ENCODE measurements around the gene TIMMDC1. TPM values are rescaled to one million over a fixed set of nuclear protein-coding genes. Genes with fewer than 3 reads are reported as not detected.

TIMMDC1 gene
- total and polyA plus RNA-seq, 2 of the 4 experiments (the other 2 are of a cell fraction), result 52.5 to 56.6 TPM

DNA sequence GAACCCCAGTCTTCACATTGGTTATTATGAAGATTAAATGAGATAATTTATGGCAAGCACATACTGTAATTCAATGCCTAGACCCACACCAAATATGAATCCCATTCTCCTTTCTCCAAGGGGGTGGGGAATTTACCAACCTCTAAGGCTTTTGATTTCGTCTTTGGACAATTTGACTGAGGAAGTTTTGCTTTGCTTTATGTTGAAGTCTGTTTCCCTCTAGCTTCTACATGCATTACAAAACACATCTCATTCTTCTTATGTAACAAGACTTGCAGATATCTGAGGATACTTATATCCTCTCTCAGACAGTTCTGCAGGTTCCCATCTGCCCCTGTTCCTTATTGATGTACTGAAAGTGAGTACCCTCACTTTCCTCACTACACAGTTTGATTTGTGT, 48.9 kb downstream of the TIMMDC1 start:
- no peak overlapping the region for H3K14ac ChIP-seq (replicated peaks; ENCODE audit: low read depth, low read length)
- ChIA-PET POLR2A (ENCODE audit: unreplicated experiment) (no interaction called here), CTCF (no interaction called here)
- no peak overlapping the region for H2AK5ac ChIP-seq (ENCODE audit: low read depth, low read length)
- H4K91ac ChIP-seq (ENCODE audit: insufficient read depth, low read depth, low read length), result no peak overlapping the region
- no peak overlapping the region for H2AFZ ChIP-seq (replicated peaks; ENCODE audit: low read length, poor library complexity)
- H2AK9ac ChIP-seq (replicated peaks; ENCODE audit: low read depth, low read length, poor library complexity), result no peak overlapping the region
- no peak overlapping the region for H3K4ac ChIP-seq (ENCODE audit: low read depth, low read length)
- H3K18ac ChIP-seq (ENCODE audit: low read depth, low read length), result no peak overlapping the region
- no peak overlapping the region for H3K27ac ChIP-seq (ENCODE audit: insufficient read depth, low read length)
- DNase-seq (no peak), ATAC-seq (ENCODE audit: low read depth) (no peak)
- in situ Hi-C loops (cut with MboI; ENCODE audit: low sequenced_read_pairs) (no loop called here), dilution Hi-C loops (cut with HindIII; ENCODE audit: low sequenced_read_pairs, unreplicated experiment) (no loop called here), intact Hi-C loops (cut with micrococcal nuclease) (no loop called here)
- no peak overlapping the region for H4K8ac ChIP-seq (ENCODE audit: low read depth in 2 of 2, low read length in 2 of 2)
- no peak overlapping the region for H3K4me3 ChIP-seq (ENCODE audit: insufficient read depth, low read depth, low read length)
- no peaks in the 10 kb centered on the region for H3K9me1 ChIP-seq (ENCODE audit: insufficient read depth, low read length)
- H4K20me1 ChIP-seq (ENCODE audit: insufficient read depth, low read length), result no peaks in the 10 kb centered on the region
- no peak overlapping the region for H3K23ac ChIP-seq (ENCODE audit: low read depth, low read length)
- WGBS, 2 experiments (ENCODE audit: extremely low coverage in 2 of 2, insufficient read length in 1 of 2), result no CpG with 5 or more reads among the region's 1 CpG
- no peak overlapping the region for H2BK15ac ChIP-seq (ENCODE audit: low read depth, low read length)
- H3K4me2 ChIP-seq (ENCODE audit: low read depth, low read length), result no peak overlapping the region
- TF ChIP-seq FOS (IDR thresholded peaks at IDR 0.05; ENCODE audit: low read depth, low read length) (no peak), NFE2L2 (IDR thresholded peaks at IDR 0.05; ENCODE audit: low read depth, low read length) (no peak), MXI1 (IDR thresholded peaks at IDR 0.05; ENCODE audit: borderline replicate concordance, low read depth, low read length) (no peak)
- H3K36me3 ChIP-seq (ENCODE audit: control insufficient read depth, insufficient read depth, low read length), result no peaks in the 10 kb centered on the region
- H2BK120ac ChIP-seq (ENCODE audit: low read depth, low read length), result no peak overlapping the region
- no peak overlapping the region for H2BK20ac ChIP-seq (ENCODE audit: low read depth, low read length)
- H2BK5ac ChIP-seq (ENCODE audit: low read depth, low read length, poor library complexity, severe bottlenecking), result no peak overlapping the region
- H4K5ac ChIP-seq (ENCODE audit: low read depth, low read length), result no peak overlapping the region
- H3K56ac ChIP-seq (ENCODE audit: extremely low read depth, insufficient read depth, low read length), result no peak overlapping the region
- no peaks in the 10 kb centered on the region for H3K9me3 ChIP-seq (ENCODE audit: control insufficient read depth, insufficient read depth, low read length)
- peaks cover 2% of the 10 kb centered on the region; the same call in 1 of the 2 replicates for H3K27me3 ChIP-seq (ENCODE audit: control insufficient read depth, insufficient read depth, low read length)
- no peaks in the 10 kb centered on the region for H3K4me1 ChIP-seq (ENCODE audit: control insufficient read depth, insufficient read depth, low read length)
- no peak overlapping the region for H3K9ac ChIP-seq (ENCODE audit: low read depth, low read length)
- no peaks in the 10 kb centered on the region for H3K79me1 ChIP-seq (ENCODE audit: low read depth in 1 of 2, low read length in 2 of 2)
- no TSS peak for BruUV-seq (replicated peaks)

Measured in IMR-90 (cell line).